ENCODE data around the gene ISG20L2. TPM values are rescaled to one million over a fixed set of nuclear protein-coding genes. Genes with fewer than 3 reads are reported as not detected.

ISG20L2 gene
- total and polyA plus RNA-seq, 2 donors (not counting 3 experiments of a cell fraction or from before 2014, with no cell fraction given): 33.2 to 35.3 TPM

DNA sequence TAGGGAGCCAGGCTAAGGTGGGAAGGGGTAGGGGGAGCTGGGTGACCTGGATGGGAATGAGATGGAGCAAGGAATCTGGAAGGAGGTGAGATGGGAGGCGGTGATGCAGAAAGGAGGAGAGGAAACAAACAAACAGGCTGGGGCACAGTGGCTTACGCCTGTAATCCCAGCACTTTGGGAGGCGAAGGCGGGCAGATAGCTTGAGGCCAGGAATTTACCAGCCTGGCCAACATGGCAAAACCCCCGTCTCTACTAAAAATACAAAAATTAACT, 33.9 kb downstream of the ISG20L2 start:
- Histone ChIP-seq H3K9me1 (replicated peaks; ENCODE audit: control insufficient read depth, extremely low read depth, insufficient read depth, low read length) (no peaks in the 10 kb centered on the region), H3K9me3 (replicated peaks; ENCODE audit: control insufficient read depth, insufficient read depth, low read length) (no peaks in the 10 kb centered on the region), H3K4me2 (ENCODE audit: insufficient read depth, low read length) (no peak overlapping the region), H3K9ac (replicated peaks; ENCODE audit: extremely low read depth, insufficient read depth, low read length) (no peak overlapping the region), H3K4me1 (ENCODE audit: control insufficient read depth, extremely low read depth, insufficient read depth, low read length) (no peaks in the 10 kb centered on the region), H3K4me3 (replicated peaks in 1 of 3; ENCODE audit: insufficient read depth in 1 of 3, low read depth in 1 of 3, low read length in 3 of 3) (no peak overlapping the region), H3K27me3 (ENCODE audit: control insufficient read depth in 2 of 2, insufficient read depth in 2 of 2, low read length in 2 of 2) (peaks cover 12 to 20% of the 10 kb centered on the region in 2 experiments), H3K27ac (ENCODE audit: insufficient read depth, low read depth, low read length) (no peak overlapping the region), H4K20me1 (replicated peaks; ENCODE audit: control insufficient read depth, extremely low read depth, insufficient read depth, low read length) (no peaks in the 10 kb centered on the region), H3K79me2 (ENCODE audit: control insufficient read depth, insufficient read depth, low read length) (no peaks in the 10 kb centered on the region), H3K36me3 (ENCODE audit: control insufficient read depth in 2 of 2, extremely low read depth in 1 of 2, insufficient read depth in 2 of 2, low read length in 2 of 2) (no peaks in the 10 kb centered on the region), H2AFZ (ENCODE audit: low read depth, low read length) (no peak overlapping the region)
- DNase-seq (ENCODE audit: low read depth, low spot score) (no peak), FAIRE-seq (peak; percentile 18)
- CTCF ChIA-PET: interaction anchor here (1.3 to 16.7 kb wide), 4 partner anchors 10 to 32 kb away, joined by 3 to 453 read pairs (median 9); partner anchors contain the start of gene CRABP2
- BruUV-seq (replicated peaks): no TSS peak
- POLR2A ChIA-PET: no interaction called here
- TF ChIP-seq GATA2 (IDR thresholded peaks at IDR 0.05; ENCODE audit: insufficient read depth, insufficient read length, low read depth, low read length): no peak
- TF ChIP-seq, protein P1, sequence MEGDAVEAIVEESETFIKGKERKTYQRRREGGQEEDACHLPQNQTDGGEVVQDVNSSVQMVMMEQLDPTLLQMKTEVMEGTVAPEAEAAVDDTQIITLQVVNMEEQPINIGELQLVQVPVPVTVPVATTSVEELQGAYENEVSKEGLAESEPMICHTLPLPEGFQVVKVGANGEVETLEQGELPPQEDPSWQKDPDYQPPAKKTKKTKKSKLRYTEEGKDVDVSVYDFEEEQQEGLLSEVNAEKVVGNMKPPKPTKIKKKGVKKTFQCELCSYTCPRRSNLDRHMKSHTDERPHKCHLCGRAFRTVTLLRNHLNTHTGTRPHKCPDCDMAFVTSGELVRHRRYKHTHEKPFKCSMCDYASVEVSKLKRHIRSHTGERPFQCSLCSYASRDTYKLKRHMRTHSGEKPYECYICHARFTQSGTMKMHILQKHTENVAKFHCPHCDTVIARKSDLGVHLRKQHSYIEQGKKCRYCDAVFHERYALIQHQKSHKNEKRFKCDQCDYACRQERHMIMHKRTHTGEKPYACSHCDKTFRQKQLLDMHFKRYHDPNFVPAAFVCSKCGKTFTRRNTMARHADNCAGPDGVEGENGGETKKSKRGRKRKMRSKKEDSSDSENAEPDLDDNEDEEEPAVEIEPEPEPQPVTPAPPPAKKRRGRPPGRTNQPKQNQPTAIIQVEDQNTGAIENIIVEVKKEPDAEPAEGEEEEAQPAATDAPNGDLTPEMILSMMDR (IDR thresholded peaks at IDR 0.05; ENCODE audit: extremely low read depth in 1 of 2, insufficient read depth in 1 of 2, low read depth in 1 of 2, low read length in 2 of 2): no peak
- no peak for TF ChIP-seq EZH2 (IDR thresholded peaks at IDR 0.05; ENCODE audit: borderline replicate concordance, low read depth, low read length, severe bottlenecking)
- no peak for TF ChIP-seq FOS (IDR thresholded peaks at IDR 0.05; ENCODE audit: borderline replicate concordance, insufficient read depth, low read length)
- dilution Hi-C loops (cut with MboI; ENCODE audit: extremely low pct_ligation_motif_present, low sequenced_read_pairs) (no loop called here), intact Hi-C loops (cut with micrococcal nuclease) (no loop called here)

All from endothelial cell of umbilical vein (primary cell).